GM23248 (cell line): ENCODE data around the gene SLC25A21.
A peak's percentile ranks its signal among the peaks of the same experiment; 100 is the strongest.

ENCODE experiments used
- EZH2 ChIP-seq: fragments of 200-600 bp; sonication (generic); IDR thresholded peaks from 2 replicates; pipeline ENCODE4 v1.6.1; 2018; ENCODE audit warnings: antibody characterized with exemption, mild to moderate bottlenecking; ENCODE audit not compliant: insufficient read depth, poor library complexity, severe bottlenecking
- EZH2phosphoT487 ChIP-seq: fragments of 200-600 bp; sonication (generic); IDR thresholded peaks from 2 replicates; pipeline ENCODE4 v1.6.1; 2018; ENCODE audit warnings: antibody characterized with exemption, moderate library complexity, mild to moderate bottlenecking, low read depth; ENCODE audit not compliant: insufficient read depth

- TF ChIP-seq EZH2, result peak; percentile 86
- no peak for TF ChIP-seq EZH2phosphoT487
Observed at GRCh38 chr14:36647824-36648753, 524.3 kb downstream of the SLC25A21 start.
